T47D (cell line): ENCODE measurements around the gene AMMECR1L.
"Not testable (repeated sequence)": the region's sequence is repeated elsewhere in the genome, so short reads cannot be mapped to it uniquely, and the experiment has no call there.

Source experiments
- DNase-seq, 2 experiments: peaks; one replicate each; pipeline versions ENCODE4 v3.0.0 to v3.0.0-alpha.2; 2011 to 2012; ENCODE audit warnings: low read depth in 1 of 2, low spot score in 1 of 2
- JUND ChIP-seq: IDR thresholded peaks from 2 replicates; pipeline ENCODE4 v1.6.1; 2012; ENCODE audit warnings: low read depth
- in situ Hi-C: cut with HindIII; loops from 2 replicates; pipeline ENCODE4 v1.10.0; 2016; ENCODE audit warnings: low sequenced_read_pairs, low pct_unique_long_range_greater_than_20kb

Gene AMMECR1L

GRCh38 chr2:127901339-127902056 lies 15.7 kb upstream of the AMMECR1L start:
- in situ Hi-C loops = no loop called here
- no peak for DNase-seq
- TF ChIP-seq JUND = no peak

DNA sequence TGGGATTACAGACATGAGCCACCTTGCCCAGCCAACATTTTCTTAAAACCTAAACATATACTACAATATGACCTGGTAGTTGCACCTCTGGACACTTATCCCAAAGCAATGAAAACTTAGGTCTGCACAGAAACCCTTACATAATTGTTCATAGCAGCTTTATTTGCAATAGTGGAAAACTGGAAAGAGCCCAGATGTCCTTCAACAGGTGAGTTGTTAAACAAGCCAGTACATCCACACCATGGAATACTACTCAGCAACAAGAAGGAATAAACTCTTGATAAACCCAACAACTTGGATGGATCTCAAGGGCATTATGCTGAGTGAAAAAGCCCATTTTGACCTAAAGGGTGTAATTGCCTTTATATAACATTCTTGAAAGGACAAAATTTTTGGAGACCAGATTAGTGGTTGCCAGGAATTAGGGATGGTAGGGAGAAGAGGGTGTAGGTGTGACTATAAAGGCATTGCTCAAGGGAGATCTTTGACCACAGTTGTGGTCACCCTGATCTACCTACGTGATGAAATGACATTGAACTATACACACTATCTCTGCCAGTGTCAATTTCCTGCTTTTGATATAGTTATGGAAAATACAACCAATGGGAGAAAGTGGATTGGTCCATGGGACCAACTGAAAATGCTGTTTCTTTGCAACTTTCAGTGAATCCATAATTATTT lies 11.9 kb upstream of the AMMECR1L start:
- TF ChIP-seq JUND = no peak
- DNase-seq = no peak
- in situ Hi-C loops = no loop called here

DNA sequence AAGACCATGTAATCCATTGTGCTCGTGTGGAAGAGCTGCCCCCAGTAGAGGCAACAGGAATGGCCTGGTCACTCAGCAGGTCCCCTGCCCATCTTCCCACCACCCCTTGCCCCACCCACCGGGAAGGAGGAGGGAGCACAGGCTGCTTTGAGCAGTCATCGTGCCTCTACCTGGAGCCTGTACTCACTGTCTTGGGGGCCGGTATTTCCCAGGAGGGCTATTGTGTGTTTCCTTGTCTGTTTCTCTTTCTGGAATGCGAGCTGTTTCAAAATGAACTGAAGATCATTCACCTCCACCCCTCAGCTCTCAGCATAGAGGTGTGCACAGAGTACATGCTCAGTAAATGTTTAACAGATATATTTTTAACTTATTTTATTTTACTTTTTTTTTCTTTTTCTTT lies 7.7 kb upstream of the AMMECR1L start:
- in situ Hi-C loops = no loop called here
- no peak for TF ChIP-seq JUND
- no peak for DNase-seq

- in situ Hi-C loops = no loop called here
- no peak for DNase-seq
- no peak for TF ChIP-seq JUND
Measured at GRCh38 chr2:127893033-127893432, 7.3 kb upstream of the AMMECR1L start.

DNA sequence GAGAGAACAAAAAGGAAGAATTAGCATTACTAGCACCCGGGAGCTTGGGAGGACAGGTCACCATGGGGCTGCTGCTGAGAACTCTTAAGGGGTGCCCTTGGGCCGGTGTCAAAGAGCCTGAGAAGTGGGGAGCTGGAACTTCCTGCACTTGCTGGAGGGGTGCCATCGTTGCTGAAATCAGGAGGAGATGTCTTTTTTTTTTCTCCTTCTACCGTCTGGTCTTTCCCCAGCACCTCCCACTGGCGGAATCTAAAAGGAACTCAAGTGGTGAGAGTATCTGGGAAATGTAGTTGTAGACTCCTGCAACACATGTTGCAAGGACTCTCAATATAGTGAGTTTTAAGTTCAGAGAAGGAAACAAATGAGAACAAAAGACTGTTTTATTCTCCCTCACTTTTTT lies 6.1 kb upstream of the AMMECR1L start:
- DNase-seq = no peak
- in situ Hi-C loops = no loop called here
- no peak for TF ChIP-seq JUND

DNA sequence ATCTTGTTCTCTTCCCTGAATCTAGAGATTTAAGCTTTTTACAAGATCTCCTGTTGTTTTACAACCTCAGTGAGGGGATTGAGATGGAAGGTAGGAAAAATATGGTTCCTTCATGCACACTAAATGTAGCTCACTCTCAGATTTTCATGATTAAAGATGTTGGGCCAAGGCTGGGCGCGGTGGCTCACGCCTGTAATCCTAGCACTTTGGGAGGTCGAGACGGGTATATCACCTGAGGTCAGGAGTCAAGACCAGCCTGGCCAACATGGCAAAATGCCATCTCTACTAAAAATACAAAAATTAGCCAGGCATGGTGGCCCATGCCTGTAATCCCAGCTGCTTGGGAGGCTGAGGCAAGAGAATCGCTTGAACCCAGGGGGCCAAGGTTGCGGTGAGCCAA lies 5.0 kb upstream of the AMMECR1L start:
- DNase-seq, in situ Hi-C loops: not testable (repeated sequence)

- in situ Hi-C loops = no loop called here
- DNase-seq = no peak
- no peak for TF ChIP-seq JUND
Measured at GRCh38 chr2:127888772-127889171, 3.0 kb upstream of the AMMECR1L start.

GRCh38 chr2:127887776-127888130 lies 2.0 kb upstream of the AMMECR1L start:
- no peak for DNase-seq
- TF ChIP-seq JUND = no peak
- in situ Hi-C loops = no loop called here

GRCh38 chr2:127887082-127887775 lies 1.5 kb upstream of the AMMECR1L start:
- in situ Hi-C loops = no loop called here
- no peak for DNase-seq
- TF ChIP-seq JUND = no peak

- in situ Hi-C loops, DNase-seq: not testable (repeated sequence)
Measured at GRCh38 chr2:127886593-127886935, 808 bp upstream of the AMMECR1L start.

- DNase-seq, in situ Hi-C loops: not testable (repeated sequence)
Measured at GRCh38 chr2:127884861-127885740, 655 bp downstream of the AMMECR1L start.

DNA sequence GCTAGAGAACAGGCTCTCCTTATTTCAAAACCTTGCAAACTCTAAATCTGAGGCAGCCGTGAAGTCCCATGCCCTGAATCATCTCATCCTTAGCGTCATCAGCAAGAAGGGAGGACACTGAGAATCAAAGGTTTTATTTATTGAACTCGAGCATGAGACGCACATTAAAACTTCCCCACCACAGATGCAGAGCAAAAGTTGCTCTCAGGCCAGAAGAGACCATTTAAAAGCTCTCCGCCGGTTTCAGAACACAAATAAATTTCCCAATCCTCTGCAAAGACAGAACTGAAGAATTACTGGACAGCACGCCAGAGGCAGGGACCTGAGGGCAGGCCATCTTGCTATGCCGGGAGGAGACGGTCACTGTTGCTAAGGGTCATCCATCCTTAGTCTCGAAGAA lies 1.3 kb downstream of the AMMECR1L start:
- DNase-seq = no peak
- no peak for TF ChIP-seq JUND
- in situ Hi-C loops = no loop called here

DNA sequence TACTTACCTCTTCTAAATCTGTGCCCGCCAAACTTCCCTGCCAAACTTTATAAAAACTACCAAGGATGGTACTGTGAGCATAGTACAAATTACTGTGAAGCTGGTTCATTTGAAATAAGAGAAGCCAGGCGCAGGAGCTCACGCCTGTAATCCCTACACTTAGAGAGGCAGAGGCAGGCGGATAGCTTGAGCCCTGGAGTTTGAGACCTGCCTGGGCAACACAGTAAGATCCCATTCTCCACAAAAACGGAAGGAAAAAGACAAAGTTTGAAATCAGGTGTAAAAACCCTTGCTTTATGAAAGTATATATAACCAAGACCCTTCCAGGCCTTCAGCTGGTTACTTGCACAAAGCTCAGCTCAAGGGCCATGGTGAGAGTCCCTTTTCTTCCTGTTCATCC lies 5.9 kb downstream of the AMMECR1L start:
- DNase-seq = no peak
- no peak for TF ChIP-seq JUND
- in situ Hi-C loops = no loop called here
